Activated naive CD8-positive, alpha-beta T cell treated with anti-CD3 and anti-CD28 coated beads, Interleukin-2, amount 50 U/mL, for 16 hours (primary cell): ENCODE measurements around the gene ZDHHC11B.
"Not testable (repeated sequence)": the region's sequence is repeated elsewhere in the genome, so short reads cannot be mapped to it uniquely, and the experiment has no call there.

Experiments used
- DNase-seq: peaks from one replicate; pipeline ENCODE4 v3.0.0-alpha.2; 2020; ENCODE audit warnings: low read depth, low spot score

Gene ZDHHC11B

DNA sequence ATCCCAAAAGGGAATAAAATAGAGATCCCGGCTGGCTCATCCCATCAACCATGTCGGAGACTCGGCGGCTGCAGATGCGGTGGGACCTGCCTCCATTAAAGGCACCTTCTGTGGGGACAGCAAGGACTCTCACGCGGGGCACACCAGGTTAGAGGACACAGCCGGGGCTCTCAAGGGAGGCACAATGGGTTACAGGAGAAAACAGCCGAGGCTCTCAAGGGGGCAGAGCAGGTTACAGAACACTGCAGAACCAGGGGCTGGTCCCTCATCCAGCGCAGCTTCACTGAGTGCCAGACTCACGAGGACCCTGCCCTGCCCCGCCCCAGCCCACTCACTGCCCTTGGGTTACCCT, 98.4 kb downstream of the ZDHHC11B start:
- not testable (repeated sequence) for DNase-seq

DNA sequence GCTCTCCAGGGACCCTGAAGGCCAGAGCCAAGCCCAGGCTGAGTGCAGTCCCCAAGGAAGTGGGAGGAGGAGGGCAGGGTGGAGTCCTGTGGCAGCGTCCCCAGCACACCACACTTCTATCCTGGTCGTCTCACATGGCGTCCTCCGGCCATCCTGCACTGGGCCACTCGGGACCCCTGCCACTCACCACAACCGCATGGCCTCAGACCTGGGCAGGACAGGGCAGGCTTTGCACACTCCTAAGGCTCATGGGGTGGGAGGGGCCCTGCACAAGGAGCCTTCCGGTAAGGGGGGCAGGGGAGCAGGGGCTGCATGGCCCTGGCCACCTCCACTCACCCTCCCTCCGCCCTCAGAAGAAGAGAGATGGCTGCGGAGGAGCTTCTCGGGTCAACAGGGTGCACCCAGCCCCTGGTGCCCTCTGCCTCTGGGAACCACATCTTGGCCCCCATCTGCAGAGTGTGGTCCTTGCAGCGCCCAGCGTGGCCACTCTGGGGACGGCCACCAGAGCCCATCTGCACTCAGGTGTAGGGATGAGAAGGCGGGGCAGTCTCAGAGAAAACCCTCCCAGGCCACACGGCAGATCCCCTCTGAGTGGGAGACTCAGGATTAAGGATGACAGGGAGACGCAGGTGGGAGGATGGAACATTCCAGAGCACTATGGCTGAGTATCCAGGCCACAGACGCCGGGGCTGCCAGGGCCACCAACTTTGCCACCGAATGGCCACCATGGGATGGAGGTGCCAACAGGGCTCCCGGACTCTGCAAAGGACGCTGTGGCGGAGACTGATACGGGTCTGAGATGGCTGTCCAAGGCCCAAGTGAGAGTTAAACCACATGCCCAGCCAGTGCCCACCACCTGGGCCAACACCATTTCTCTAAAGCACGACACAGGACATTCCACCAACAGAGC, 99.0 kb downstream of the ZDHHC11B start:
- DNase-seq: no peak

DNA sequence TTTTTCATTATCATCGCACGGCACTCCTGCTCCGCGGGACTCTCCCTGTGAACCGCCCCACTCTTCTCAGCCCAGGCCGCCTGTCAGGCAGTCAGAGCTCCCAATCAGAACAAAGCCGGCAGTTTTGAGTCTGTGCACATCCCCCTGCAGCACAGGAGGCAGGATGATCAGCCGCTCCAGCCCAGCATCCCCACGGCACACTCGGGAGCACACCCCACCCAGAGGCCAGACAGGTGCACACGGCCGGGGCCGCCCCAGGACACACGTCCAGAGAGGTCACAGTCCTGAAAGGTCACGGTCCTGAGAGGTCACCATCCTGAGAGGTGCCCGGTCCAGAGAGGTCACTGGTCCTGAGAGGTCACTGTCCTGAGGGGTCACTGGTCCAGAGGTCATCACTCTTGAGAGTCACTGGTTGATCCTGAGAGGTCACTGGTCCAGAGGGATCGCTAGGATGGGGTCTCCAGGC, 99.7 kb downstream of the ZDHHC11B start:
- DNase-seq: no peak

DNA sequence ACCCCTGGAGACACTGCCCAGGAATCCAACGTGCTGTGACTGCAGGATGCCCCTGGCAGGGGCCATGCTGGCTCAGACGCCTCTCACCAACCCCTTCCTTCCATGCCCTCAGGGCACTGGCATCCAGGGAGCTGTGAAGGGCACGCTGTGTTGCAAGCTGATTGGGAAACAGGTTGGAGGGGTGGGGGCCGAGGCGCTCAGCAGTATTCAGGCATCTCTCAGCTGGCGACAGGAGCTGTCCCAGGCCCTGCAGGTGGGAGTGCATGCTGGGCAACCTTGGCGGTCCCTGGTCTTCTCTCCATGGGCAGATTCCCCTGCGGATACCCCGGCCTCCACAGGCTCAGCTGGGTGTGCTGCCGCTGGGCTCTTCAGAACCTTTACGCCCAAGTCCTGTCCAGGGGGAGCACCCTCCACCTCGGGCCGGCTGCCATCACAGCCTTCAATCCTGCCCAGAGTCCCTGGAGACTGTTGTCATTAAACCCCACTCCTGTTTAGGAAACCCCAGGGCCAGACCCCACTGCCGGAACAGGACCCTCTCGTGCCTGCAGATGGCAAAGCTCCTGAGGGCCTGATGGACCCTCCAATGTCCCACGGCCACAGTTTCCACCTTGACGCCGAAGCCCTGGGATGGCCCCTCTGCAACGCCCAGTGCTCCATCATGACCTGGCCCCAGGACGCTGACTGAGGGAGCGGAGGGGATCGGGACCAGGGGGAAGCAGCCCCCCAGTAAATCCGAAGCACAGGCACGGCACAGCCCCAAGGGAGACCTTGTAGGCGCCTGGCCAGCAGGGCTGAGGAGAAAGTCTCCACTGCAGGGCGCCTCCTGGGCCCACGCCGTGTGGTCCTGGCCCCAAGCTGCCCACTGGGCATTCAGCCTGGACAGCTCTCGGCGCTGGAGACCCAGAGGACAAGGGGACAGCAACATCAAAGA, 100.7 kb downstream of the ZDHHC11B start:
- no peak for DNase-seq

DNA sequence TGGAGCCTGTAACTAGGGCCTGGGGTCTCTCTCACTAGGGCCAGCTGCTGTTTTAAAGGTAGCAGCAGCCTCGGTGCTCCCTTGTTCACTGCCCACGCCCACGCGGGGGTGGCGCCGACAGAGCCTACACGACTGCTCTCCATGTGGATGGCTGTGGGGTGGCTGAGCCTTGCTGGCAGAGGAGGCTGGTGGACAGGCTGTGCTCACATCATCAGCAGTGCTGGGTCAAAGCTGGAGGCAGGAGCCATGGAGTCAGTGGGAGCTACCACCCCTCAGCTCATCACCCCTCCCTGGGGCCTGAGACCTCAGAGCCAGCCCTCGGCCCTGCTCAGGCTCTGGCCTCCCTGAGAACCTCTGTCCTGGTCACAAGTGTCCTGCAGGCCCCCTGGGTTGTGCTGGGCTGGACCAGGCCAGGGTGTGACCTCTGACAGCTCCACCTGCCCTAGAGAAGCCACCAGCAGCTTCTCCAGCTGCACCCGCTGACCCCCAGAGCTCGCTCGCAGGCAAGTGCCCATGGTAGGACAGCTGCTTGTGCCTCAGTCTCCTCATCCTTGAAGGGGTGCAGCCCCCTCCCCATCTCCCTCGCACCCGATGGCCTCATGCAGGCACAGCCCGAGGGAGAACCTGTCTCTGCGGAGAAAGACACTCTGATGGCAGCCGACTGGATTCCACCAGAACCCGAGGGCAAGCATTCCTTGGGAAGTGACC, 101.7 kb downstream of the ZDHHC11B start:
- DNase-seq: not testable (repeated sequence)

DNA sequence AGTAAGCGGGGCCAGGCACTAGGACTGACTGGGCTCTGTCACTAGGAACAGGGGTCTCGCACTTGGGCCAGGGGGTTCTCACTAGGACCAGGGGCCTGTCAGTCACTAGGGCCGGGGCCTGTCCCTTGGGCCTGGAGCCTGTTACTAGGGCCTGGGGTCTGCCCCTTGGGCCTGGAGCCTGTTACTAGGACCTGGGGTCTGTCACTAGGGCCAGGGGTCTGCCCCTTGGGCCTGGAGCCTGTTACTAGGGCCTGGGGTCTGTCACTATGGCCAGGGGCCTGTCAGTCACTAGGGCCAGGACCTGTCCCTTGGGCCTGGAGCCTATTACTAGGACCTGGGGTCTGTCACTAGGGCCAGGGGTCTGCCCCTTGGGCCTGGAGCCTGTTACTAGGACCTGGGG, 102.3 kb downstream of the ZDHHC11B start:
- DNase-seq: not testable (repeated sequence)

DNA sequence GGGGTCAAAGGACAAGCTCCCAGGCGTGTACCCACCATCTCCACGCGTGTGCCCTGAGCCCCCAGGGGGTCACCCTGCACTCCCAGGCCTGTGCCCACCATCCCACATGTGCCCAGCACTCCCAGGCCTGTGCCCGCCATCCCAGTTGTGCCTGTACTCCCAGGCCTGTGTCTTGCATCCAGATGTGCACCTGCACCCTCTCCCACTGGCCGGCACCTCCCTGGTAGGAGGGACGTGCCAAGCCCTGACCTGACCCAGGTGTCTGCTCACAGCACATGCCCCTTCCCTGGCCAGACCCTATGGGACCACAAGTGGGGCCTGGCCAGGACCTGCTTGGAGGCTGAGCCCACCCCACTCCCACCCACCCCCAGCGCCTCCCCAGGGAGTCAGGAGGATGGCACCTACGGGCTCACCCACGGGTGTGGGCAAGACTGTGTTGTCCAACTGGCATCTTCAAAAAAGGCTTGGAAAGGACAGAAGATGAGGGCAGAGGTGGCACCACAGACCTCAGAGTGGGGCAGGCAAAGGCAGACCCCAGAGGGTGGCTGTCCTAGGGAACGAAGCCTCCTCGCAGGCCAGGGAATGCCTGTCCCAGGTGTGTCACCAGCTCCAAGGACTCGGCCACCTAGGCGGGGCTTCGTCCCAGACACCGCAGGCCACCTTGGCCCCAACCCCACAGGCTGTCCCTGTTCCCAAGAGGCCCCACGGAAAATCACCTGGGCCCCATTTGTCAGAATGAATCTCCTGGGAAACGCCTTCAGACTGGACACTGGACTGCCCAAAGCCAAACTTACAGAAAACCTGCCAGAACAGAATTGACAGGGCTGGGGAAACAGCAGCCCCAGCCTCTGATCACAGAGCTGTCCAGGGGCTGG, 103.0 kb downstream of the ZDHHC11B start:
- not testable (repeated sequence) for DNase-seq

DNA sequence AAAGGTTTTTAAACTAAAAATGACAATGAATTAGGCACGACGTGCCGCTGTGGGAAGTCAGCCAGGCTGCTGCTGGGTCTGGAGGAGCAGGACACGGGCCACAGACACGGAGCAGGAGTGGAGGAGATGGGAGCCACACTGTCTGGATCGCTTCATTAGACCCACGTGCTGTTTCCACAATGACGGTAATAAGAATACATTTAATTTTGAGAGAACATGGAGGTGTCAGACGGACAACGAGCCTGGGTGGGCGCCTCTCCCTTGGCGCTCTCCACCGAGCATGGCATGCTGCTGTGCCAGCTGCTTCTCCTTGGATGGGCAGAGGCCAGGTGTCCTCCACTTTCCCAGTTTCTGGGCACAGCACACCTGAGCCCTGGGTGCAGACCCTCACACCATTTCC, 103.7 kb downstream of the ZDHHC11B start:
- DNase-seq: not testable (repeated sequence)

DNA sequence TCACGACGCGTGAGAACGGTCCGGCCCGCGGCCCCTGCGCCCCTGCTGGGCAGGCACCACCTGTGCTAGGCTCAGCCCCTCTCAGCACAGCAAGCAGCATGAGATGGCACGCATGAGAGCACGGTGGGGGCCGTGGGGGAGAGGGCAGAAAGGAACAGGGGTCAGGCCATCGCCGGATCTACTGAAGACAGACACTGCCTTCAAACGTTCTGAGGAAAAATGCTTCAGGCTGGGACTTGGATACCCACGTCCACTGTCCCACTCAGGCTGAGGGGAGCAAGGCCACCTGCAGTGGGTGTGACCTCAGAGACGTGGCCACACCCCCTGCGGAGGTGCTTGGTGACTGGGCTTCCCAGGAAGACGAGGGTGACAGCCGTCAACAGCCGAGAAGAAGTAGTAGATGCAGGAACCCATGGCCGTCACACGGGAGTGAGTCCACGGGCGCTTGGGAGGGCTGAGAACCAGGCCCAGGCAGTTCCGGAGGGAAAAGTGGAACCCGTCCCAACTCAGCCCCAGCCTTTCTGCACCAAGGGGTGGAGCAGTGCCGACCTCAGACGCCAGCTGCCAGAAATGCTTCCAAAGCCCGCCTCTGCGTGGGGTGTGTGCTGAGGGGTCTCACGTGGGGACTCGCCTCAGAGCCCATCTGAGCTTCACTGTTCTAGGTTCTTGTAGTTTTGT, 104.3 kb downstream of the ZDHHC11B start:
- not testable (repeated sequence) for DNase-seq

DNA sequence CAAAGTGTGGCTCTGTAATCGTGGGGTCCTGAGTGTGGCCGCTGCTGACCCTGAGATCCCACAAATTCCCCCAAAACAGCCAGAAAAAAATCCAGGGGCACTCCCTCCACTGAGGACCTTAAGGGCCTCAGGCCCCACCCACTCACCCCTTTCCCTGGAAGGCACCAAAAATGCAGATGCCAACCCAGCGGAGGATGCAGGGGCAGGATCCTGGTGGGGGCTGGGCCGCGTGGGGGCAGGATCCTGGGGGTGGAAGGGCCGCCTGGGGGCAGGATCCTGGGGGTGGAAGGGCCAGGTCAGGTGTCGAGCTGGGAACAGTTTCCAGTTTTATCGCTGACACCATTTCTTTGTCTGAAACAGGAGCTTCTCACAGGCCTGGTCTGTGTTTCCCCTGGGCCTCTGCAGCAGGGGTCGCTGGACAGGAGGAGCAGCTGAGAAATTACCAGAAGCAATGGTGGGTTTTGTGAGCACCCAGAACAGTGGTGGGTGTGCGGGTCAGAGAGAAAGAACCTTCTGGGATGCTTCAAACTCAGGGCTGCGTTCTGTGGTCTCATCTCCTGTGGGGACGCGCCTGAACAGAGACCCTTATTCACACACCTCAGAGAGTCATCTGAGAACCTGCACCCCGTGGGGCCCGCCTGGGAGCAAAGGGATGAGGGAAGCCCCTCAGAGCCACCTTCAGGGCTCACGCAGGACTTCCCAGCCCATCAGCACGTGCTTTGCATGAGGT, 105.2 kb downstream of the ZDHHC11B start:
- DNase-seq: not testable (repeated sequence)

DNA sequence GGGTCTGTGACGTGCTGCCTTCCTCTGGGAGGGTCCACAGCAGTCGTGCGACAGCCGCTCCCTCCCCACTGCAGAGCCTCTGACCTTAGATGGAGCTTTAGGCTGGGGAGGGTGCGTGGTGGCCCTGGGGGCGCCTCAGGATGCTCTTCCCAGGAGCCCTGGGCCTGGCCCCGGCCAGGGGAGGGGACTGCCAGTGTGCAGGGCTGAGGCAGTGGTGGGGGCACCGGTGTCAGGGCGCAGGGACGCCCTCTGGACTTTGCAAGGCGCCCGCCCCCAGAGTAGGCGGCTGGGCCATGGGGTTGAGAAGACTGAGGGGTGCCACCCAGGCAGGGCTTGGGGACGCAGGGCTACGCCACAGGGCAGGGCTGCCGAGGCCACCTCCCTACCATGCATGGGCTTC, 106.0 kb downstream of the ZDHHC11B start:
- not testable (repeated sequence) for DNase-seq

DNA sequence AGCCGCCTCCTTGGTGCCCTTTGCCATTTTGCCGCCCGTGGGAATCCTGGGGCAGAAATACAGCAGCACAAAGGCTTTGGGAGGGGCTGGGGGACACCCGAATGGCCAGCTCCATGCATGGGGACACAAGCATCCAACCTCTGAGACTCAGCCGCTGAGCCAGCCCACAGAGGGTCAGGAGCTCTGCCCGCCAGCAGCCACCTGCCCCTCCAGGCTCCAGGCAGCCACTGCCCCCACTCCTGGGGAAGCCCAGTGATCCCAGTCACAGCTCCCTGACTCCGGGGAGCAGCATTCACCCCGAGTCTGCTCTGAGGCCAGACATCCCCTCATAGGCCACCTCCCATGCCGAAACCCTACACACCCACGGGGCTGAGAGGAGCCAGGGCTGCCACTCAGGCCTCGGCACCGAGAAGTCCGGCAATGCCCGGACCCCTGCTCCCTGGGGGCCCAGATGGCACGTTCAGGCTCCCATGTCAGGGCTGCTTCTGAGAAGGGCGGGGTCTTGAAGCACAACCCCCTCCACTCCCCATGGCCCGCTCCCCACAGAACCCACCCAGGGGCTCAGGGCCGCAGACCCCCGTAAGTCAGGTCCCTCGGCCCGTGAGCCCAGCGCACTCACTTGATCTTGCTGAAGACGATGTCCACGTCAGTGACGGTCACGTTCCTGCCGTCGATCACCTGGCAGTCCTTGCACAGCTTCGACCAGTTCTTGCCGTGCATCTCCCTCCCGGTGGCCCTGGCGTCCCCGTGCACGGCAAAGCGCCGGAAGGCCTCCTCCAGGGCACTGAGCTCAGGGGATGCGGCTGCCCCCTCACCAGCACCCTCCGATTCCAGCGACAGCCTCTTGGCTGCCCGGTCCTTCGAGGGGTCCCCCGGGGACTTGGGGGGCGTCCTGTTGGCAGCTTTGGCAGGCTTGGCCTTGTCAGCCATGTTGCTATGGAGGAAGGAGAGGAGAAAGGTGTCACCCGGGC, 107.1 kb downstream of the ZDHHC11B start:
- DNase-seq: no peak

DNA sequence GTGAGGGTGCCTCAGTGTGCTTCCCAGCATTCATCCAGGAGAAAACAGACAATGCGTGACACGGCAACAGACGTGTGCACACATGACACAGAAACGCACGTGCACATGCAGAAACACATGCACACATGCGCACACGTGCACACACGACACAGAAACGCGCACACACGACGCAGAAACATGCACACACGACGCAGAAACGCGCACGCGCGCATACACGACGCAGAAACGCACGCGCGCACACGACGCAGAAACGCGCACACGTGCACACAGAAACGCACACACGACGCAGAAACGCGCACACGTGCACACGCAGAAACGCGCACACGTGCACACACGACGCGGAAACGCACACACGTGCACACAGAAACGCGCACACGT, 107.8 kb downstream of the ZDHHC11B start:
- no peak for DNase-seq

DNA sequence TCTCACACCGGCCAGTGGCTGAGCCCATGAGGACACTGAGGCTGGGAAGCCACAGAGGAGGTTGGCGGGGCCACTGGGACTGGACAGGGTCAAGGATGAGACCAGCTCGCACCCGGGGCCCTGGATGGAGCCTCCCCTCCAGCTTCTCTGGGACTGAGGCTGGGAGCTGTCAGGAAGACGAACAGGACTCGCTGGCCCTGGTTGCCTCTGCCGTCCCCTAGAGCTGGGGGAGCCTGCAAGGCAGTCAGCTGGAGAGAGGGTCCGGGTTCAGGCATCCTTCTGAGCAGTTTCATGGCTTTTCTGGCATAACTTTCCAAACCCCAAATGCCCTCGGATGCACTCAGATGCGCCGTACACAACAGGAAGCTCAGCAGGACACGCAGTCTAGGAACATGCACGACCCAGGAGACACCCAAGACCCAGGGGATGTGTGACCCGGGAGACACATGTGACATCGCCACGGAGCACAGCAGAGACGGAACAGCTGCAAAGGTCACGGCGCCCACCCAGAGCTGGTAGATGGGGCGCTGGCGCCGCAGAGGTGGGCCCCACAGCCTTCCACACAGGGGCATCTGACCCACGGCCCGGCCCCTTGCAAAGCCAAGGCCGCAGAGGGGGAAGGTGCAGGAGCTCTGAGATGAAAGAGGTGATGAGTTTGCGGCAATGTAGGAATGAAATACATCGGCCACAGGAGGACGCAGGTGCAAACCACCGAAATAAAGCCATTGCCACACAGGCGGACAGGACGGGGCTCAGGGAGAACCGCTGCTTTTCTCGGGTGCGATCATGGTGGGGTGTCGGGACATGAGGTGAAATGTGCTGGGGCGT, 108.4 kb downstream of the ZDHHC11B start:
- no peak for DNase-seq

DNA sequence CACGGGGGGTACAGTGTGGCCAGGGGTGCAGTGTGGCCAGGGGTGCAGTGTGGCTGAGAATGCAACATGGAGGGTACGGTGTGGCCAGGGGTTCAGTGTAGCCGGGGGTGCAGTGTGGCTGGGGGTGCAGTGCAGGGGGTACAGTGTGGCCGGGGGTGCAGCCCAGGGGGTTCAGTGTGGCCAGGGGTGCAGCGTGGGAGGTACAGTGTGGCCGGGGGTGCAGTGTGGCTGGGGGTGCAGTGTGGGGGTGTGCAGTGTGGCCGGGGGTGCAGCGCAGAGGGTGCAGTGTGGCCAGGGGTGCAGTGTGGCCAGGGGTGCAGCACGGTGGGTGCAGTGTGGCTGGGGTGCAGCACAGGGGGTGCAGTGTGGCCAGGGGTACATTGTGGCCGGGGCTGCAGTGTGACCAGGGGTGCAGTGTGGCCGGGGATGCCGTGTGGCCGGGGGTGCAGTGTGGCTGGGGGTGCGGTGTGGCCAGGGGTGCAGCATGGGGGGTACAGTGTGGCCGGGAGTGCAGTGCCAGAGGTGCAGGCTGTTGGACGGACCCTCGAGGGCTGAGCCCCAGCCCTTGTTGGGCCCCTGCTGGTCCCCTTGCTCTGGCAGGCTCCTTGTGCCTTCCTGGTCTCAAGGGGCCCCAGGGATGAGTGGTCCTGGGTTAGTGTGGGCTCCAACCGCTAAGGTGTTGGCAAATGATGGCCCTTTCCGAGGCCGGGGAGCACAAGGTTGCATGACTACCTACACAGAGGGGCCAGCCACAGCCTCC, 109.2 kb downstream of the ZDHHC11B start:
- DNase-seq: no peak

DNA sequence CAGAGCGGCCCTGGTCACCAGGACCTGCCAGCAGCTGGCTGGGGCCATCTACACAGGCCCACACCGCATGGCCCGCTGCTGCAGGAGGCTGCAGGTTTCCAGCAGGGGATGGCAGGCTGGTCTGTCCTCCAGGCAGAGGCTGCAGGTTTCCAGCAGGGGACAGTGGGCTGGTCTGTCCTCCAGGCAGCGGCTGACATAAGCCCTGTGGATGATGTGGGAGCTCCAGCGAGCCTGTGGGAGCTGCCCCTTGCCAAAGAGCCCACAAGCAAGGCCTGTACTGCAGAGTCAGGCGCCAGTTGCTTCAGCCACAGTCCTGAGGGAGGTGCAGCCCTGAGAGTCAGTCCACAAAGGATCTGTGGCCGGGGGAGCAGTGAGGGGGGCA, 109.9 kb downstream of the ZDHHC11B start:
- no peak for DNase-seq
